ENCODE measurements around the gene LETM1. TPM values are rescaled to one million over a fixed set of nuclear protein-coding genes. Genes with fewer than 3 reads are reported as not detected.

The LETM1 gene
- total RNA-seq, 1 experiment from 2014 or later = 63.9 TPM

GRCh38 chr4:1802720-1803522 is 53.0 kb downstream of the LETM1 start:
- ChIA-PET POLR2A (no interaction called here), CTCF (no interaction called here)
- H3K4me3 ChIP-seq (ENCODE audit: low read depth, low read length) = no peak overlapping the region
- TF ChIP-seq, protein P1, sequence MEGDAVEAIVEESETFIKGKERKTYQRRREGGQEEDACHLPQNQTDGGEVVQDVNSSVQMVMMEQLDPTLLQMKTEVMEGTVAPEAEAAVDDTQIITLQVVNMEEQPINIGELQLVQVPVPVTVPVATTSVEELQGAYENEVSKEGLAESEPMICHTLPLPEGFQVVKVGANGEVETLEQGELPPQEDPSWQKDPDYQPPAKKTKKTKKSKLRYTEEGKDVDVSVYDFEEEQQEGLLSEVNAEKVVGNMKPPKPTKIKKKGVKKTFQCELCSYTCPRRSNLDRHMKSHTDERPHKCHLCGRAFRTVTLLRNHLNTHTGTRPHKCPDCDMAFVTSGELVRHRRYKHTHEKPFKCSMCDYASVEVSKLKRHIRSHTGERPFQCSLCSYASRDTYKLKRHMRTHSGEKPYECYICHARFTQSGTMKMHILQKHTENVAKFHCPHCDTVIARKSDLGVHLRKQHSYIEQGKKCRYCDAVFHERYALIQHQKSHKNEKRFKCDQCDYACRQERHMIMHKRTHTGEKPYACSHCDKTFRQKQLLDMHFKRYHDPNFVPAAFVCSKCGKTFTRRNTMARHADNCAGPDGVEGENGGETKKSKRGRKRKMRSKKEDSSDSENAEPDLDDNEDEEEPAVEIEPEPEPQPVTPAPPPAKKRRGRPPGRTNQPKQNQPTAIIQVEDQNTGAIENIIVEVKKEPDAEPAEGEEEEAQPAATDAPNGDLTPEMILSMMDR (IDR thresholded peaks at IDR 0.05; ENCODE audit: insufficient read depth in 1 of 2, low read depth in 1 of 2, low read length in 1 of 2, severe bottlenecking in 1 of 2, unreplicated experiment in 1 of 2) = no peak
- peaks cover 9% of the 10 kb centered on the region for H3K4me1 ChIP-seq
- H3K9me3 Mint-ChIP-seq (ENCODE audit: unreplicated experiment) = no peaks in the 10 kb centered on the region
- H3K27ac Mint-ChIP-seq (ENCODE audit: unreplicated experiment) = no peak overlapping the region
- H3K4me1 Mint-ChIP-seq (ENCODE audit: low read depth, unreplicated experiment) = no peaks in the 10 kb centered on the region
- BruUV-seq (replicated peaks) = no TSS peak
- no peak for DNase-seq
- intact Hi-C loops (cut with micrococcal nuclease; ENCODE audit: unreplicated experiment) = no loop called here
- H3K36me3 ChIP-seq (ENCODE audit: control insufficient read depth, insufficient read depth, low read length) = peaks cover 2% of the 10 kb centered on the region
- H3K27me3 ChIP-seq (replicated peaks; ENCODE audit: control insufficient read depth, insufficient read depth, low read length) = no peaks in the 10 kb centered on the region
- peaks cover 80% of the 10 kb centered on the region for H3K36me3 Mint-ChIP-seq (ENCODE audit: insufficient read depth, unreplicated experiment)
- no peak overlapping the region for H3K4me3 Mint-ChIP-seq (ENCODE audit: unreplicated experiment)
- no peaks in the 10 kb centered on the region for H3K27me3 Mint-ChIP-seq (ENCODE audit: insufficient read depth, unreplicated experiment)
- H3K9me3 ChIP-seq = no peaks in the 10 kb centered on the region

DNA sequence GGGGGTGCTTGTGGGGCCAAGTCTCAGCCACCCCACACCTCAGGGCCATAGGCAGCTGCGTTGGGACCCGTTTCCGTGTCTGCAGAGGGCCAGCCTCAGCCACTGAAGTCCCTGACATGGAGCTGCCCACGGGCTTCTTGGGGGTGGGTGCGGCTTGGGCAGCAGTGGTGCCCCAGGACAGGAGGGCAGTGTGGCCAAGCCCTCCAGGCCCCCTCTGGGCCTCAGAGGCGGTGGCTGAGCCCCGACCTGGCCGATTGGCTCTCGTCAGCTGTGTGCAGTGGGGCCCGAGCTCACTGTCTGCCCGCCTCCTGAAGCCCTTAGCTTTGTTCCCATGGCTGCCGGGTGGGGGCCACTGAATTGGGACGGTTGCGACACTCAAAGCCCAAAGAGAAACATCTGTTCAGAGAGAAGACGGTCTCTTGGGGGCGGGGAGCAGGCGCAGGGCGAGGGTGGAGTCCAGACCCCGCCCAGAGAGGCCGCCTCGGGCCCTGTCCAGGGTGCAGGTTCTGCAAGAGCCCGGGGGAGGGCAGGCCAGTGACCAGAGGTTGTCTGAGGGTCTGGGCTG is 53.7 kb downstream of the LETM1 start:
- ChIA-PET CTCF (interaction anchor here (0.6 kb wide), 1 partner anchor 34 kb away, joined by 3 read pairs; no protein-coding TSS in a partner anchor), POLR2A (interaction anchor here (0.5 to 0.6 kb wide), 2 partner anchors 36 to 82 kb away, joined by 3 to 5 read pairs; no protein-coding TSS in a partner anchor)
- Mint-ChIP-seq H3K4me3 (ENCODE audit: unreplicated experiment) (no peak overlapping the region), H3K36me3 (ENCODE audit: insufficient read depth, unreplicated experiment) (peaks cover 73% of the 10 kb centered on the region), H3K27me3 (ENCODE audit: insufficient read depth, unreplicated experiment) (no peaks in the 10 kb centered on the region), H3K9me3 (ENCODE audit: unreplicated experiment) (no peaks in the 10 kb centered on the region), H3K27ac (ENCODE audit: unreplicated experiment) (no peak overlapping the region), H3K4me1 (ENCODE audit: low read depth, unreplicated experiment) (no peaks in the 10 kb centered on the region)
- Histone ChIP-seq H3K9me3 (no peaks in the 10 kb centered on the region), H3K4me3 (ENCODE audit: low read depth, low read length) (no peak overlapping the region), H3K4me1 (peaks cover 16% of the 10 kb centered on the region), H3K27me3 (replicated peaks; ENCODE audit: control insufficient read depth, insufficient read depth, low read length) (no peaks in the 10 kb centered on the region), H3K36me3 (ENCODE audit: control insufficient read depth, insufficient read depth, low read length) (peaks cover 2% of the 10 kb centered on the region)
- TF ChIP-seq, protein P1 (IDR thresholded peaks at IDR 0.05; ENCODE audit: insufficient read depth in 1 of 2, low read depth in 1 of 2, low read length in 1 of 2, severe bottlenecking in 1 of 2, unreplicated experiment in 1 of 2) = no peak
- intact Hi-C loops (cut with micrococcal nuclease; ENCODE audit: unreplicated experiment) = no loop called here
- peak; percentile 65 to 72 for DNase-seq
- no TSS peak for BruUV-seq (replicated peaks)

DNA sequence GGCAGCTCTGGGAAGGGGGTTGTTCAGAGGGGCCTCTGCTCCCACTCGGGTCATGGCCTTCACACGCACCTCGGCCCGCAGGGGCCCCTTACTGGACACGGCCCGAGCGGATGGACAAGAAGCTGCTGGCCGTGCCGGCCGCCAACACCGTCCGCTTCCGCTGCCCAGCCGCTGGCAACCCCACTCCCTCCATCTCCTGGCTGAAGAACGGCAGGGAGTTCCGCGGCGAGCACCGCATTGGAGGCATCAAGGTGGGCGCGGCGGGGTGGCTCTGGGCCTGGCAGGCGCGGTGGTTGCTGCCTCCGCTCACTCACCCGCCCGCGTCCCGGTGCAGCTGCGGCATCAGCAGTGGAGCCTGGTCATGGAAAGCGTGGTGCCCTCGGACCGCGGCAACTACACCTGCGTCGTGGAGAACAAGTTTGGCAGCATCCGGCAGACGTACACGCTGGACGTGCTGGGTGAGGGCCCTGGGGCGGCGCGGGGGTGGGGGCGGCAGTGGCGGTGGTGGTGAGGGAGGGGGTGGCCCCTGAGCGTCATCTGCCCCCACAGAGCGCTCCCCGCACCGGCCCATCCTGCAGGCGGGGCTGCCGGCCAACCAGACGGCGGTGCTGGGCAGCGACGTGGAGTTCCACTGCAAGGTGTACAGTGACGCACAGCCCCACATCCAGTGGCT is 54.5 kb downstream of the LETM1 start:
- CTCF ChIA-PET = interaction anchor here (0.6 kb wide), 1 partner anchor 33 kb away, joined by 3 read pairs; no protein-coding TSS in a partner anchor
- H3K4me3 ChIP-seq (ENCODE audit: low read depth, low read length) = no peak overlapping the region
- no peak overlapping the region for H3K27ac Mint-ChIP-seq (ENCODE audit: unreplicated experiment)
- no TSS peak for BruUV-seq (replicated peaks)
- no peak for DNase-seq
- POLR2A ChIA-PET = no interaction called here
- no peaks in the 10 kb centered on the region for H3K9me3 ChIP-seq
- H3K27me3 ChIP-seq (replicated peaks; ENCODE audit: control insufficient read depth, insufficient read depth, low read length) = no peaks in the 10 kb centered on the region
- H3K9me3 Mint-ChIP-seq (ENCODE audit: unreplicated experiment) = no peaks in the 10 kb centered on the region
- peaks cover 2% of the 10 kb centered on the region for H3K36me3 ChIP-seq (ENCODE audit: control insufficient read depth, insufficient read depth, low read length)
- no peaks in the 10 kb centered on the region for H3K27me3 Mint-ChIP-seq (ENCODE audit: insufficient read depth, unreplicated experiment)
- H3K4me1 ChIP-seq = peaks cover 24% of the 10 kb centered on the region
- H3K4me1 Mint-ChIP-seq (ENCODE audit: low read depth, unreplicated experiment) = peaks cover 3% of the 10 kb centered on the region
- no peak overlapping the region for H3K4me3 Mint-ChIP-seq (ENCODE audit: unreplicated experiment)
- intact Hi-C loops (cut with micrococcal nuclease; ENCODE audit: unreplicated experiment) = no loop called here
- TF ChIP-seq, protein P1 (IDR thresholded peaks at IDR 0.05; ENCODE audit: insufficient read depth in 1 of 2, low read depth in 1 of 2, low read length in 1 of 2, severe bottlenecking in 1 of 2, unreplicated experiment in 1 of 2) = no peak
- H3K36me3 Mint-ChIP-seq (ENCODE audit: insufficient read depth, unreplicated experiment) = peaks cover 71% of the 10 kb centered on the region
